Upper lobe of right lung (tissue), 1 donor: Measurements from ENCODE around the gene PPARA. TPM values are rescaled to one million over a fixed set of nuclear protein-coding genes. Genes with fewer than 3 reads are reported as not detected.

Experiments
- ATAC-seq: fragments of 200-7000 bp; cut with Tn5 transposase; one replicate; pipeline ENCODE4 v1.9.1; 2020; ENCODE audit warnings: mild to moderate bottlenecking, moderate library complexity
- DNase-seq: peaks from one replicate; pipeline ENCODE4 v3.0.0-alpha.2; 2020
- H3K27ac ChIP-seq: fragments of 200-600 bp; one replicate; pipeline ENCODE4 v1.8.0; 2022
- H3K27me3 ChIP-seq: fragments of 200-600 bp; one replicate; pipeline ENCODE4 v1.8.0; 2022; ENCODE audit warnings: mild to moderate bottlenecking
- H3K36me3 ChIP-seq: fragments of 200-600 bp; one replicate; pipeline ENCODE4 v1.8.0; 2022
- H3K4me1 ChIP-seq: fragments of 200-600 bp; one replicate; pipeline ENCODE4 v1.8.0; 2022
- H3K4me3 ChIP-seq: fragments of 200-600 bp; one replicate; pipeline ENCODE4 v1.8.0; 2022; ENCODE audit warnings: mild to moderate bottlenecking
- H3K9me3 ChIP-seq: fragments of 200-600 bp; one replicate; pipeline ENCODE4 v1.8.0; 2022
- intact Hi-C: fragments of 100-400 bp; cut with DNase I; formaldehyde crosslinking; loops from one replicate; pipeline ENCODE4 v1.11.0; 2022
- total RNA-seq: library from RNA; stranded (reverse); fragmentation: NEBNext Ultra II Directional; extraction: Animal tissue kit (Norgen Biotek cat#: 25700); gene quantifications from one replicate; pipeline ENCODE4 v1.2.1, GENCODE V29; 2021
- TF ChIP-seq, protein P1 (sequence below): fragments of 200-600 bp; IDR thresholded peaks from one replicate; pipeline ENCODE4 v1.8.0; 2022; ENCODE audit warnings: antibody characterized with exemption
- donor health status: DM: no; HTN: yes; CAD: no; lungs with severe emphysema.

PPARA gene
- total RNA-seq, 1 donor from 2014 or later, result 18.4 TPM

DNA sequence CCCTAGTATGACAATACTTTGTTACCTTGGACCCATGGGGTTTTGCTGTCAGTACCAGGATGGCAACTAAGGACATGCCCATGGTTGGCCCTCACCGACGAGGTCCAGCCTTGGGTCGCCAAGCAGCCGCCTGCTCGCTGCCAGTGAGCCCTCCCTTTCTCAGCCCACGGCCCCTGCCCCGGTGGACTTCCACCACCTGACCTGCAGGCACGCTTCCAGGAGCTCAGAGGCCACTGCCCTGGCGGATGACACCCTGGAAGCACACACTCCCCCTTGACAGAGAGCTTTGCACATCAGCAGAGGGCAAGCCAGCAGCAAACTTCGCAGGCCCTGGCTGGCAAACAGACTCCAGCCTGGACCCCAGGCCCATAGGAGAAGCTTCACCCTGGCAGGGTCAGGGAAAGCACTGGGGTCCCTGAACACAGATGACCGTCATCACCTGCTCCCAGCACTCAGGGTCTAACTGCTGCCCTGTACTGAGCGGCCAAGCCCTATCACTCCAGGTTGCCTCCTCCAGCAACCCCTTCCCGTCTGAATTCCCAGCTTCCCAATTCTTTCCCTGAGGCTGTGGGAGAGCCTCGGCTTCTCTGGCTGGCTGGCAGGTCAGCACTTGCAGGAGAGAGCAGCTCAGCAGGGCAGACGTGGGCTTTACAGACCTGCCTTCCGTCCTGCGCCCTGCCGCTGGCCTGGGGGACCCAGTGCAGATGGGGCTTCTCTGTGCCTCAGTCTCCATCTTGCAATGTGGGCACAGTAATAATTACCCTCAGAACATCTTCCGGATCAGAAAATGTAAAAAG lies 2.7 kb upstream of the PPARA start:
- peaks cover 21% of the 10 kb centered on the region for H3K4me1 ChIP-seq
- no peaks in the 10 kb centered on the region for H3K27me3 ChIP-seq
- DNase-seq (peak; percentile 64), ATAC-seq (no peak)
- H3K36me3 ChIP-seq, result no peaks in the 10 kb centered on the region
- TF ChIP-seq, protein P1, sequence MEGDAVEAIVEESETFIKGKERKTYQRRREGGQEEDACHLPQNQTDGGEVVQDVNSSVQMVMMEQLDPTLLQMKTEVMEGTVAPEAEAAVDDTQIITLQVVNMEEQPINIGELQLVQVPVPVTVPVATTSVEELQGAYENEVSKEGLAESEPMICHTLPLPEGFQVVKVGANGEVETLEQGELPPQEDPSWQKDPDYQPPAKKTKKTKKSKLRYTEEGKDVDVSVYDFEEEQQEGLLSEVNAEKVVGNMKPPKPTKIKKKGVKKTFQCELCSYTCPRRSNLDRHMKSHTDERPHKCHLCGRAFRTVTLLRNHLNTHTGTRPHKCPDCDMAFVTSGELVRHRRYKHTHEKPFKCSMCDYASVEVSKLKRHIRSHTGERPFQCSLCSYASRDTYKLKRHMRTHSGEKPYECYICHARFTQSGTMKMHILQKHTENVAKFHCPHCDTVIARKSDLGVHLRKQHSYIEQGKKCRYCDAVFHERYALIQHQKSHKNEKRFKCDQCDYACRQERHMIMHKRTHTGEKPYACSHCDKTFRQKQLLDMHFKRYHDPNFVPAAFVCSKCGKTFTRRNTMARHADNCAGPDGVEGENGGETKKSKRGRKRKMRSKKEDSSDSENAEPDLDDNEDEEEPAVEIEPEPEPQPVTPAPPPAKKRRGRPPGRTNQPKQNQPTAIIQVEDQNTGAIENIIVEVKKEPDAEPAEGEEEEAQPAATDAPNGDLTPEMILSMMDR, result no peak
- intact Hi-C loops, result no loop called here
- no peak overlapping the region for H3K27ac ChIP-seq
- no peaks in the 10 kb centered on the region for H3K9me3 ChIP-seq
- H3K4me3 ChIP-seq, result no peak overlapping the region

DNA sequence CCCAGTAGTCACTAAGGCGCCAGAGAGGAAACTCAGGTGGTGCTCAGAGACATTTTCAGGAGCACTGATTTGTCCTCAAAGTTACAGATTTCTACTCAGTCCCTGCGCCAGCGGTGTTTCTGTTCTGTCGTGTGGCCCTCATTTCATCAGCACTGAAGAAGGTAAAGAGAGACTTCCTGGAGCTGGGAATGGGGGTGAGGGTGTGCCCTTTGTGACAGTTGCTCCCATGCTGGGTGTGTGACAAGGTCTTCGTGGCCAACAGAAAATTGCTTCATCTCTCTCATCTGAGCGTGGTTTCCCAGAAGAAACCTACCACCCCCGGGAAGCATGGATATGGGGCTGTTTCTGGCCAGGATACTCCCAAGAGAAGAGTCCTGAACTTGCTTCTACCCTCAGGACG lies 2.0 kb upstream of the PPARA start:
- H3K4me3 ChIP-seq, result no peak overlapping the region
- H3K36me3 ChIP-seq, result peaks cover 3% of the 10 kb centered on the region
- H3K27ac ChIP-seq, result peak overlapping the region; percentile 89
- intact Hi-C loops, result no loop called here
- H3K27me3 ChIP-seq, result no peaks in the 10 kb centered on the region
- ATAC-seq, result no peak
- H3K9me3 ChIP-seq, result no peaks in the 10 kb centered on the region
- H3K4me1 ChIP-seq, result peaks cover 24% of the 10 kb centered on the region
- TF ChIP-seq, protein P1, result no peak
- DNase-seq, result no peak

DNA sequence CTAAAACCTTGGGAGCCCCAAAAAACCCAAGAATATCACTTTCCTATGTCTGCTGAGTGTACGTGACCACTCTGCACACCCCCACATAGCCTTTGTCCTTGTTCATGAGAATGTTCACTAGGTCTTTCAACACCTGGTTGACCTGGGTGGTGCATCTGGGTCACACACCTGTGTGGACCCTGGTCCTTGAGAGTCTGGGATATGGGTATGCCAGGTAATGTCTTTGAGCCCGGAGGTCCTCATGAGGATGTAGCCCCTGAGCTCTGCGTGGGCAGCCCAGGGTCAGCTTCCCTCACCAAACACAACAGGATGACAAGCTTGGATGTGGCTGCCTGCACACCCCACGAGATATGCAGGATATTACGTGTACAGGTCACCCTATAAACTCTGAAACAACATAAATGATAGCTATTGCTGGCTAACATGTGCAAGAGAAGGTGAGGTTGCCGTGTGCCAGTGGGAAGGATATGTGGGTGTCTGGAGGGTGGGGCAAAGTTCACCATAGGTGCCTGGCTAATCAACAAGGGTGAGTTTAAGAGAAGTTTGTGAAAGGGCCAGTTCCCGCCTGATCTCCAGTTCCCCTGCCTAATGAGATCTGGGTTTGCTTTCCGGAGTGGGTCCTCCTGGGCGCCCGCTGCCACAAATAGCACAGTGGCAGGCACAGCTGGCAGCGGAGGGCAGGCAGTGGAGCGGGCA lies 1.4 kb upstream of the PPARA start:
- DNase-seq (no peak), ATAC-seq (no peak)
- Histone ChIP-seq H3K4me3 (peak overlapping the region; percentile 90), H3K27me3 (no peaks in the 10 kb centered on the region), H3K4me1 (peaks cover 24% of the 10 kb centered on the region), H3K9me3 (no peaks in the 10 kb centered on the region), H3K27ac (peak overlapping the region; percentile 89), H3K36me3 (peaks cover 5% of the 10 kb centered on the region)
- intact Hi-C loops, result no loop called here
- TF ChIP-seq, protein P1, result no peak

DNA sequence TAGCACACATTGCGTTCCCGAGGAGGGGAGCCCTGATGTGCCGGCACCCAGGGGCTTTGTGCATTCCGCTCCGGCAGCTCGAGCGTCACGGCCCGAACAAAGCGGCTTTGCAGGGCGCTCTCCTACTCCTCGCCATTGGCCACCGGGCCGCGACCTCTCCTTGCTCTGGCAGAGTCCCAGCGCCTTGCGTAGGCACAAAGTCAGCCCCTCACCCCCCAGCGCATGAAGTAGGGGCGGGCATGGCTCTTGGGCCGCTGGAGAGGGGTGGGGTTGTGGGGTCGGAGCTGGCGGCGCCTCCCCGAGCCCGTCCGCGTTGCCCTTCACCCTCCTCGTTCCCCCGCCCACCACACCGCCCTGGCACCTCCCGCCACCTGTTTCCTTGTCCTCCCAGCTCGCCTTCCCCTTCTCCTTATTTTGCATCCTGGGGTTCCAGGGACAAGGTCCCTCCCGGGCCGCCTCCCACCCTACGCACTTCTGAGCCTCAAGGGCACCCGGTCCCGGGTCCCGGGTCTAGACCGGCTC lies 753 bp upstream of the PPARA start:
- DNase-seq, result peak; percentile 87
- H3K27ac ChIP-seq, result peak overlapping the region; percentile 89
- peak overlapping the region; percentile 90 for H3K4me3 ChIP-seq
- TF ChIP-seq, protein P1, result no peak
- H3K36me3 ChIP-seq, result peaks cover 9% of the 10 kb centered on the region
- no peaks in the 10 kb centered on the region for H3K27me3 ChIP-seq
- intact Hi-C loops, result no loop called here
- no peaks in the 10 kb centered on the region for H3K9me3 ChIP-seq
- ATAC-seq, result peak; percentile 50
- peaks cover 24% of the 10 kb centered on the region for H3K4me1 ChIP-seq

DNA sequence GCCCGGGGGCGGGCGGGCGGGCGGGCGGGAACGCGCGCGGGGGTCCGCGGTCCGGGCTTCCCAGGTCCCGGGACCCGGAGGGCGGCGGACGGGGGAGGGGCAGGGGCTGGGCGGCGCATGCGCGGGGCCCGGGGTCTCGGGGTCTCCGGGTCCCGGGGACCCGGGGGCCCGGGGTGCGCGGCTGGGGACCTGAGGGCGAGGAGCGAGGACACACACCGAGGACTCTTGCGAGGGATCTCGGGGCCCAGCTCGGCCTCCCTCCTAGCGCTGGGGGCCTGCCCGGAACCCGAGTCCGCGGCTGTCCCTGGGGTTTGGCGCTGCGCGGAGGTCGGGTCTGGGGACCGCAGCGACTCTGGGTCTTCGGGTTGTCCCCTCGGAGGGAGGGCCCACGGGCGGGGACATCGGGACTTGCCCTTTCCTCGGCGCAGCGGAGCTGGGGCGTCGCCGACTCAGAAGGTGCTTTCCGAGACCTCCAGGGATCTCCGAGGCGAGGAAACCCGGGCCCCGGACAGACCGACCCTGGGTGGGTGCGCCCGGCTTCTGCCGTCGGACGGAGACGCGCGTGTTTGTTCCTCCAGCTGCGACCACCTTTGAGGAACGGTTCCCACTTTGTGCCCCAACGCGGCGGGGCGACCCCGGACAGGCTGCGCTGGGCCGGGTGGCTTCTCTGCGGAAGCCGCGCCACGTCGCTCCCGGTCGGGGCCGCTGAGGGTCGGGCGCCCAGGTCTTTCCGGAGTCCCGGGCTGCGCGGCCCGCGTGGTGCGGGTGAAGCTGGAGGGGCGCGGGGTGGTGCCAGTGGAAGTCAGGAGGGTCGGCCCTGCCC lies 540 bp downstream of the PPARA start:
- Histone ChIP-seq H3K27me3 (no peaks in the 10 kb centered on the region), H3K4me1 (peaks cover 24% of the 10 kb centered on the region), H3K27ac (peak overlapping the region; percentile 76), H3K9me3 (no peaks in the 10 kb centered on the region), H3K4me3 (peak overlapping the region; percentile 94), H3K36me3 (peaks cover 13% of the 10 kb centered on the region)
- TF ChIP-seq, protein P1, result no peak
- intact Hi-C loops, result no loop called here
- ATAC-seq (peak; percentile 6), DNase-seq (peak; percentile 79)
